GM18508 (cell line): ENCODE results near the gene CYLD.

ENCODE experiments used
- ATAC-seq: cut with Tn5 transposase; IDR thresholded peaks from one replicate; pipeline ENCODE4 v1.9.1; 2021; ENCODE audit warnings: moderate number of reproducible peaks; ENCODE audit not compliant: insufficient read depth, unreplicated experiment

The CYLD gene

DNA sequence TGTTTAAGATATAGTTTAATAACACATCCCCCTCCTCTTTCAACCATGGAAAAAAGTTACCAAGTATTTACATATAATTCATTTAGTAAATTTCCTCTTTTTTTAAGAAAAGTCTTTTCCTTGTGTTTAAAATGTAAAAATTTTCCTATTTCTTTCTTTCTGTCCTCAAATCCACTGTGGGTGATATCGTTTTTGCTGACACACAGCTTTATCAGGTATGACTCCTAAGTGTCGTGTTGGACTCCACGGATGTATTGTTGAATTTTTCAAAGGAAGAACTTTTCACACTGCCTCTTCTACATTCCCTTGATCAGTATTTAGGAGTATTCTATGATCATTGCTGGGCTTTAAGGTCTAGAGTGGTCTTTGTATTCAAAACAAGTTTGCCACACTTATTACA lies 33.1 kb downstream of the CYLD start:
- no peak for ATAC-seq

DNA sequence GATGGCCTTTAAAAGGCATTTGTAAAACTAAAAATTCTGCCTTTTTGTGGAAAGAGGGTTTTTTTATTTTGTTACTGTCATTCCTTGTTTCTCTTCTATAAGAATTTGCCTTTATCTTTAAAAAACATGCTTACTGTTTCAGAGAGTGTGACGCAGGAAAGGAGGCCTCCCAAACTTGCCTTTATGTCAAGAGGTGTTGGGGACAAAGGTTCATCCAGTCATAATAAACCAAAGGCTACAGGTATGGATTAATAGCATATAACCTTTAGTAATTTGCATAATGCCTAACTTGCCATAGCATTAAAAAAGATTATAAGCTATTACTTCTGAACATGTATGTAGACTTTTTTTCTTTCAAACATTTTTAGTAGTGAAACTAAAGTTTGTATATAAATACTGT lies 34.2 kb downstream of the CYLD start:
- no peak for ATAC-seq

DNA sequence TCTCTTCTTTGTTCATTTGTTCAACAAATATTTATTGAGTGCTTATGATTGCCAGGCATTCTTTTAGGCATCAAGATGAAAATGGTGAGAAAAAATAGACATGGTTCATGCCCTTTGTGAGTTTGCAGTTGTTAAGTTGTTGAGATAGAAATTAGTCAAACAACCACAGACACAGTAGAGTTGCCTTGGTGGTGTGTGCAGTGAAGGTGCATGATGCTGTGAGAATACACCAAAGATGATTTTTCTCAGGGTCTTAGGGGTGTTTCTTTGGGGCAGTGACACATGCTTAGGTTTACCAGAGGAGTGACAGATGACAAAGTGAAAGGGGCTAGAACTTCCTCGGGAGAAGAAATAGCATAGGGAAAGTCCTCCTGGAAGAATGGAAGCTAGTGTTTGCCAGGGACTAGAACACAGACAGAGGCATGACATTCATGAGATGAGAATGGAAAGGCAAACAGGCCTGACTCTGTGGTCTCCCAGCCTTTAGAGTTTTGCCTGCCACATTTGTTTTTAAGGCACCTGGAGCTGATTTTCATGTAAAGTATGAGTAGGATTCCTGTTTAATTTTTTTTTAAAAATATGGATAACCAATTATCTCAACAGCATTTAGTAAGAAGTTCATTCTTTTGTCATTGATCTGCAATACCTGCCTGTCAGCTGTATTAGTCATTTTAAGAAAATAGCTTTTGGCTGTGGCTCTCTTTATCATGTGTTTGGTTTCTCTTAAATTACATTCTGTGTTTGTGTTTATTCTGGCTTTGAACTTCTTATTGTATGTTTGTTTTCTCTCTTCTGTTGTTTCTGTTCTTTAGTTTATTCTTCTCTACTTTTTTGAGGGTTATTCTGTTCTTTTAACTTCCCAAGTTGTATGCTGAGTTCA lies 36.6 kb downstream of the CYLD start:
- ATAC-seq = no peak

DNA sequence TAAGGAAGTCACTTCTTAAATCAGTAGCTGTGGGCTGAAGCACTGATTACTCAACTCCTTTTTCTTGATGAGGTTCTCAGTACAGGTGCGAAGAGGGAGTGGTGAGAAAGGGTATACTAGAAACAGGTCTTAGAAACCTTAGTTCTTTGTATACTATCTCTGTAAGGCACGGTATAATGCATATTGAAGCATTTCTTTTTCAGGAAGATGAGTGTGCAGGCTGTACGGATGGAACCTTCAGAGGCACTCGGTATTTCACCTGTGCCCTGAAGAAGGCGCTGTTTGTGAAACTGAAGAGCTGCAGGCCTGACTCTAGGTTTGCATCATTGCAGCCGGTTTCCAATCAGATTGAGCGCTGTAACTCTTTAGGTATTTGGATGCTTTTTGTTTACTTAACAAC lies 39.2 kb downstream of the CYLD start:
- no peak for ATAC-seq

DNA sequence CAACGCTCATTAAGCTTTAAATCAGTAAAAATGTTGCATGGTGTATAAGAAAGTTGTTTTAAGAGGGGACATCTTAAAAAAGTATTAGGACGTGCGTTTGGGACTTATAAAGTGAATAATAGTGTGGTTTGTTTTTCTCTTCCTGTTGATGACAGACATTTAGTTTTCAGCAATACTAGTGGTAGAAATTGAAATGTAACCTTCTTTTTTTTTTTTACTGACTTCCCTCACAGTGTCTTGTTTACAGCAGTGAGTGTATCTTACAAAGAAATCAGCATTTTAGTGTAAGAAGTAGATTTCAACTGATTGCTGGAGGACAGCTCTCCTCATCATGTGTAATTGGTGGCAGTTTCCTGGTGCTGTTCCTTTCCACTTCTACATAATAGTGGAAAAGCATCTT lies 39.6 kb downstream of the CYLD start:
- no peak for ATAC-seq

DNA sequence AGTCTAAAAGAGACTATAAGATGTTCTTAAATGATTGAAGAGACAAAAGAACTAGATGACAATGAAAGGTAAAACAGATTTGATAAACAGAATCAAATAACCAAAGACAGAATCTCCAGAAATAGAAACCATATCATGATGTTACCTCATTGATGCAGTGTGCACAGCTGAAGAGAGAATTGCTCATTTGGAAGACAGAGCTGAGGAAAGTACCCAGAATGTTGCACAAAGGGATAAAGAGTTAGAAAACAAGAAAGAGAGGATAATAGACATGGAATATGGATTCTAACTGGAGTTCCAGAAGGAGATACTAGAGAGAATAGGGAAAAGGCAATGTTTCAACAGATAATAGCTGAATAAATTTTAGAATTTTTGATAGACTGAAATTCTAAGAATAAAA lies 47.9 kb downstream of the CYLD start:
- no peak for ATAC-seq

DNA sequence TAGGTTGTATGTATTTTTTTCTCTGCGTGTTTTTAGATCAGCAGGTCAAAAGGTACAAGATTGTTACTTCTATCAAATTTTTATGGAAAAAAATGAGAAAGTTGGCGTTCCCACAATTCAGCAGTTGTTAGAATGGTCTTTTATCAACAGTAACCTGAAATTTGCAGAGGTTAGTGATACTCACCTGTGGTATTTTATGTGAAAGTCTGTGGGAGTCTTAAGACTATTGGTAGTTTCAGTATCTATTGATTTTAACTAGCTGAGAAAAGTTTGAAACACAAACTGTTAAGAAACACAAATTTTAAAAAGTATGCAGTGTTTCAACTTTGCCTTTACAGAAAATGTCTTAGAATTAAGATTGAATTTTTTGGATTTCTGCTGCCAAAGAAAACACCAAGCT lies 49.6 kb downstream of the CYLD start:
- no peak for ATAC-seq

DNA sequence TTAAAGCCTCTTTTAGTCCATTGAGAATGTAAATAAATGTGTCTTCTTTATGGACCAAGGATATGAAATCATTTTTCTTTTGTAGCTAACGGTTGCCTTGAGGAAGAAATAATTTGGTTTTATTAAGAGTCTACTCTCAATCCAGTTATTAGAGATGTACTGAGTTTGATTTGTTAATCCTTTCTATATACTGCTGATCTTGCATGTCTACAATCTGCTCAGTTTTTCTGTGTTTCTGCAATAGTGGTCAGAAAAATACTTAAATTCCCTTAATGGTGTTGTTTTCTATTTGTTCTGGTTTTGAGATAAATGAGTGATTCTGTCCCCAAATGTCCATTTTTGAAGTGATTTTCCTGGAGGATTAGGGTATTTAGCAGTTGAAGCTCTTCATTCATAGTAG lies 54.9 kb downstream of the CYLD start:
- no peak for ATAC-seq

DNA sequence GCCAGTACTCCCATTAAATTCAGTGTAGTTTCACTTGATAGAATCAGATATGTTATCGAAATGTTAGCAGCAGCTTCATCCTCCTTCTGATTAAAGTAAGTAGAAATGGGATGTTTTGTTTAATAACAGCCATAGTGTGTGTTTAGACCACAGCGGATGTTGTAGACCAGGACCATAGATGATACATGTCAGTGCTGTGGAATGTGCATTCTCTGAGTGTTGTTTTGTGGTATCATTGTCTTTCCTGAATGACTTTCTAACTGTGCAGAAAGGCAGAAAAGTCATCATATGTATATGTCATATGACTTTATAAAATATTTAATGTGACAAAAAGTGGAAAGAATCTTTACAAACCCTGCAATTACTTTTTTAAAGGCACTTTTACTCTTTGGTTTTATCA lies 55.6 kb downstream of the CYLD start:
- ATAC-seq = no peak

DNA sequence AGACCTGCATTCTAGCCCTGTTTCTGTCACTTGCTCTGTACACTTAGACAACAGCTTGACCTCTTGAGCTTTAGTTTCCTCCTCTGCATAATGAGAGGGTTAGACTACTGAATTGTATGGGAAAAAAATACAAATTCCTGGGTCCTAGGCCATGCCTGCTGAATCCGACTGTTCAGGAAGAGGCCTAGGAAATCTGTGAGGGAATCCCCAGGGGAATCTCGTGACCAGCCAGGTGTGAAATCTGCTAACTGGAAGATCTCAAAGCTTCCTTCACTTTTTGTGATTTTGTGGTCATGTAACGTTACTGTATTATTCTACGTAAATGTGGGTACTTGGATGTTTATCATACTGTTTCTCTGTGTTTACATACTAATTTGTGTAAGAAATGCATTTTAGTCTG lies 58.2 kb downstream of the CYLD start:
- ATAC-seq = no peak

DNA sequence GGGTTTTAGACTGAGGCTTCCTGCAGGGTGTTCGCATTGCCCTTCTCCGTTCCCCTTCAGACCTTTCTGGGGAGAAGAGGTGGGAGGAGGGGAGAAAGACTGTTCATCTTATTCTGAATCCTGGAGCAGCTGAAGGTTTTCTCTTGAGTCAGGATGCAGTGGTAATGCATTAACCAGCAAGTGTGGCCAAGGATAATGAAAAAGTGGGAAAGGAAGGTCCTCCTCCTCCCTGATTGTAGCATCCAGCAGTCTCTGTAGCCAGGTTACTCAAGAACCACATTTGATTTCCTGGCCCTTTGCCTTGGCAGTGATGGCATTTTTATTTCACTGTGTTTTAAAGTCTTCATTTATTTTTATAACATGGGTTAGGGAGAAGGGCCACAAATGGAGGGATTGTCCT lies 59.1 kb downstream of the CYLD start:
- no peak for ATAC-seq

DNA sequence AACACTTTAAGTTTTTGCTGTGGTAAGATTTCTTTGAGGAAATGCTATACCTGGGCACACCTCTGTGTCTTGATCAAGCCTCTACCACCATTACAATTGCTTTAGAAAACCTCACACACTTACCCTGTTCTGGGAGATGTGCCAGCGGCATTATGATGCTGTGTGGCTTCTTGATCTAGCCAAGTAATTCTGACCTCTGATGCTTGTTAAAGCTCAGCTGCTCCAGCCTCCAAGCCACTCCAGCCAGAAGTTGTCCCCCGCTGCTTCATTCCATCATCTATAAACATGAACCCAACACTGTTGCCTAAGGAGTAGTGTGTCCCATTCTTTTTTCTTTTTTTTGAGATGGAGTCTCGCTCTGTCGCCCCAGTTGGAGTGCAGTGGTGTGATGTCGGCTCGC lies 60.1 kb downstream of the CYLD start:
- ATAC-seq = no peak

DNA sequence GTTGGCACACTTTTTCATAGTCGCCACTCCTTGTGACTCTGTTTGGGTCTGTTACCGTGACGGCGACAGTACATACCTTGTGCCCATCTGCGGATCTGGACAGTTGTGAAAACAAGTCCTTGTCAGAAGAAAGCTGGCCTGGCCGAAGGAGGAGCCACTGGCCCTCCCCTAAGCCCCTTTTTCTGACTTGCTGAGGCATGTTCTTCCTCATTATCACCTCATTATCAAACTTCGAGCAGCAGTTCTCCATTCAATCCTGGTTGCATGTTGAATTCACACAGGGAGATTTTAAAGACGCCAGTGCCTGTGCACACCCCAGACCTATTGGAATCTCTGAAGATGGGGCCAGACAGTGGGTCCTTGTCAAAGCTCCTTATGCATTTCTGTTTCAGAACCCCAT lies 61.1 kb downstream of the CYLD start:
- ATAC-seq = no peak

DNA sequence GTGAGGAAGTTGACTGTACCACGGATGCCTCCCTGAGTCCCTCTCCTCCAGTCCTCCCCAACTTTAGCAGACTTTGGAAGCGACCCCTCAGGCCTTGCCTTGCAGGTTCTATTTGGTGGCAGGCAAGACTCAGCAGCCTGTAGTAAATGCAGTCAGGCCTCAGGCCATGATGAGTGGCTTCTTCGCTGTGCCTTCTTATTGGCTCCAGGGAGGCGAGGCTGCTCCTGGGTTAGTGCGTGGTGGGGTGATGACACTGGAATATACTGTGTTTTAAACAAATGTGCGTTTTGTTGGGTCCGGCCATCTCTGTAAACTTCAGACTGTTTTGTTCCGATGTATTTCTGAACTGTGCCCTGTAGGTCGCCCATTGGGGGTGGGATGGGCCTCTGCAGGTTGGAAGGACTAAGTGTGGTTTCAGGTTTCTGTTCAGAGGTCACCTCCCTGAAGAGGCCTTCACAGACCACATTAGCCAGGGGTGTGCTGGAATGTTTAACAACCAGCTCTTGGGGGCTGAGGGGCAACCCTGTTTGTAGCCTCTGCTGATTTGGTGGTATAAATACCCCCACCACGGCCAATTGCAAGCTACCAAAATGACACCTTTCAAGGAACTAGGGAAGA lies 62.5 kb downstream of the CYLD start:
- no peak for ATAC-seq

DNA sequence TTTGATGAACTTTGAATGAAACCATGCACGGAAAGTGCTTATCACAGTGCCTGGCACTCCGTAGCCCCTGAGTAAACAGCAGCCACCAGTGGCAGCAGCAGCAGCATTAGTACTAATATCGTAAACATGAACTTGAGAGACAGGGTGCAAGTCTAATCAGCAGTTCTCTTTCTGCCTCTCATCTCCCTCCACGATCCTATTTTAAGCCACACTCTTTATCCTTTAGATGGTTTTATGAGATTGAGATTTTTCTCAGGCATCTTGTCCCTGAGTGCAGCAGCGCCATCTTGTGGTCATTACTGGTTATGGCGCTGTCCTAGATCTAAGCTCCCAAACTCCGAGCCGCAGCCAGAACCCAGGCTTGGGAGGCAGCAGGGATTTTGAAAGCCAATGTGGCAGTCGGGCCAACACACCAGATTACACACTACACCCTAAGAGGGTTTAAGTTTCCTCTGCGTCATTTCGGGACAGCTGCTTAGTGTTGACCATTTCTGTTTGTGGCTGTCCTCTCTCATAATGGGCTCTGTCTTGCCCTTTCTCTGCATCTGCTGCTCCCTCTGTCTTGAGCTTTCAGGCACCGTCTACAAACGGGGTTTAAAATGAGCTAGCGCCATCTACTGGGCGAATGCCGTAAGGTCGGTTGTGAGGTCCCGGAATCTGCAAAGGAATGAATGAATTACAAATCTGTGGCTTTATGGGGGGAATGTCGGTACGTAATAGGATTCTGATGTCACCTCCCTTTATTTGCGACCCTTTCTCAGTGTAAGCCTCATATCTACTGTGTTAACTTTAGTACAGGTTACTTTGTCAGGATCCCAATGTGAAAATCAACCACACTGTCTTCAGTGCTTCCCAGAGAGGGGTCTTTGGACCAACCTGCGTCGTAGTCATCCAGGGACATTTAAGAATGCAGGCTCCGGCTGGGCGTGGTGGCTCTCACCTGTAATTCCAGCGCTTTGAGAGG lies 64.5 kb downstream of the CYLD start:
- ATAC-seq = peak; percentile 80

DNA sequence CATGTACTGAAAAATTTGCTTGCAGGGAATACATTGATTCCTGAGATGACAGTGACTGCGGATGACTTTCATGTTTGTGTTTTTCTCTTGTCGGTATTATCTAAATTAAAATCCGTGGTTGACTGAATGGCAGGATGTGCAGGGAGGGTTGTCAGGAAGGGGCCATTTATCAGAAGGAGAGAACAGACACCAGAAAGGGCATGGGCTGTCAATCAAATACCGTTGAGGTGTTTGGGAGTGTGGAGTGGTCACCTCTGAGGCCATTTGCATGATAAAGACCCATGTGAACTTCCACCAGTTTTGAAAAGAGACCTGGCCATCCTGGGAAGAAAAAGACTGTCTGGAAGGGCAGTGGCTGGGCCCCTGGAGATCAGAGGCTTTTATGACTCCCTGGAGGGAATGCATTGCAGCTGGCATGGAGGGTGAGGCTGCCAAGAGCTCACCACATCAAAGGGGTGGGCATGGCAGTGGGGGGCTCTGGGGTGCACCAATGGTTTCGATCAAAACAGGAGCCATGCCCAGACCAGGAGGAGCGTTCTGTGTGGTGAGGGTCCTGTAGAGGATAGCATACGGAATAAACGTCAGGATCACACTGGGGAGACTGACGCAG lies 67.1 kb downstream of the CYLD start:
- no peak for ATAC-seq

DNA sequence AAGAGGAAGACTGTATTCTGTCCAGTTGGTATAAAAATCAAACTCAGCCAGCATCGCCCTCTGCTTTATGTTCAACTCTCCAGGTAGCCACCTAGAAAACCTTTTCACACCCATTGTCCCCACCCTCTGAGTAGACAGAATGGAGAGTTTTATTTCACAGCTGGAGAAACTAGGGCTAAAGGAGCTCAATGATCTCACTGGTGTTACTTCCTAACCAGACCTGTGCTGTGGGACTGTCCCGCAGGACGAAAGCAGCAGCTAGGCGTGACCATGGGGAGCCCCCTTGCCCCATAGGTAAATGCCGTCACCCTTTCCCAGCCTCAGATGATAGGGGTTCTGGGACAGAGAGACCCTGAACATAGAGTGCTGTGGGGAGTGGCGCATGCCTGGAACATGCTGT lies 67.7 kb downstream of the CYLD start:
- ATAC-seq = no peak

DNA sequence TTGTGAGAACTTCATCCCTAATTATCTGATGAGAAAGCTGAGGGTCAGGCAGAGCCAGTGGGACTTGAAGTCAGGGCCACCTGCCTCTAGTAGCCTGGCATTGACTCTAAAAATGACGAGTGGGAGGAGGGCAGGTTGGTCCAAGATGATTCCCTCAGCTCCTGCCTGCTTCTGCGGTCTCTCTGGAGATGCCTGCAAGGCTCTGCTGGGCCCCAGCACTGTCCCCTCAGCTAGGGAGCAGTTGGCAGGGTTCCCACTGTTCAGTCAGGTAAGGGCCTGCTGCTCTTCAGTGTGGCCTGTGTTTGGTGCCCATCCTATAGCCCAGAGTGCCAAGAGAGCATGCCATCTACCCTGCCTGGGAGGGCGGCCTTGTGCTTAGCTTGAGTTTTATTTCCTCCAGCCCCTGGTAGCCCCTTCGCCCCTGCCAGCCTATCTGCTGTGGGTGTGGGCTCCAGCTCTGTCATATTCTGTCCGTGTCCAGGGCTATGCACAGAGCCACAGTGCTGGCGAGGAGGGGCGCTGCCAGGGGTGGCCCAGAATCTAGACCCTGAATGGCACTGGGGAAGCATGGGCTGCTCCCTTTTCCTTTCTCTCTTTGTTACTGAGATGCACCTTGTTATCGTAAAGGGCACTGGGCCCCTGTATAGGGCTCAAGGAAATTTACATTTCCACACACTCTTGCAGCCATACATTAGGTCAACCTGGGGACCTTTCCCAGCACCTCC lies 68.5 kb downstream of the CYLD start:
- no peak for ATAC-seq

DNA sequence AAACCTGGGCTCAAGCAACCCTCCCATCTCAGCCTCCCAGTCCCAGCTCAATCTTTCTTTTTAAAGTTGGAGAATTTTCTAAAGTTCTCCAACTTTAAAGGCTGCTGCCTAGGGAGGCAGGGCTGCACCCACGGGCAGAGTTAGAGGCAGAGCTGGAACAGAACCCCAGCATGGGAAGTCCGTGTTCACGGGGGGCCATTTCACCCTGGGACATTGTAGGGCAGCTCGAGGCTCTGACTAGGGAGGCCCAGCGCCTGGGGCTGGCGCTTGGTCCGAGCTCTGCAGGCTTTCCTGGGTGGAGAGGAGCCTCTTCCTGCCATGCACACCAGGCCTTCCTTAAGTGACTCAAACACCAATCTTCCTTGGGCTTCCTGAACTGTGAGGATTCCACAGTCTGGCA lies 70.2 kb downstream of the CYLD start:
- ATAC-seq = no peak

DNA sequence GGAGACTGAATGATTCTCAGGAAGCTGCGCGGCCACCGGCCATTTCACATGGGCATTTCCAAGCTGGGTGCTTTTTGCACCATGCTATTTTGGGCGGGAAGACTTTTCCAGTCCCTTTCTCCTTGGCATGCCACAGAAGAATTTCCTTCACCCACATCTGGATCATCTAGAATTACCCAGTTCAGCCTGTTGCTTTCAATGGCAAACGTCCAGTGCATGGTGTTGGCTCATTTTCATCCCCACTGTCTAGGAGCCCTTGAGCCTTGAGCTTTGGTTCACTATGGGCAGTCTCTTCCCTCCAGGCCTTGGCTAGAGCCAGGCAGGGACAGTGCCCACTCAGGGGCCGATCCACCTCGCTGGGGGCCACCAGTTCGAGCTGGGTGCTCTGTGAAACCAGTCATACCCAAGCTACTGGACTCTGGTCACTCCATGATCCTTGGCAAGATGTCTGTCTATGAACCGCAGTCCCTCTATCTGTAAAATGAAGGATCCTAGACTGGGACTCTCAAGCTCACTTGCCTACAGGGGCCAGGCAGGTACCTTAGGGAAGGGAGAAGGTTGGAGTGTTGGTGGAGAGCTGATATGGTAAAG lies 71.1 kb downstream of the CYLD start:
- ATAC-seq = no peak
